ENCODE results near the gene KHNYN. TPM values are rescaled to one million over a fixed set of nuclear protein-coding genes. Genes with fewer than 3 reads are reported as not detected.
A peak's percentile ranks its signal among the peaks of the same experiment; 100 is the strongest.

The KHNYN gene
- total and polyA plus RNA-seq, 2 of the 8 experiments (the other 6 are each of a cell fraction or from before 2014, with no cell fraction given) = 7.6 to 22.3 TPM

DNA sequence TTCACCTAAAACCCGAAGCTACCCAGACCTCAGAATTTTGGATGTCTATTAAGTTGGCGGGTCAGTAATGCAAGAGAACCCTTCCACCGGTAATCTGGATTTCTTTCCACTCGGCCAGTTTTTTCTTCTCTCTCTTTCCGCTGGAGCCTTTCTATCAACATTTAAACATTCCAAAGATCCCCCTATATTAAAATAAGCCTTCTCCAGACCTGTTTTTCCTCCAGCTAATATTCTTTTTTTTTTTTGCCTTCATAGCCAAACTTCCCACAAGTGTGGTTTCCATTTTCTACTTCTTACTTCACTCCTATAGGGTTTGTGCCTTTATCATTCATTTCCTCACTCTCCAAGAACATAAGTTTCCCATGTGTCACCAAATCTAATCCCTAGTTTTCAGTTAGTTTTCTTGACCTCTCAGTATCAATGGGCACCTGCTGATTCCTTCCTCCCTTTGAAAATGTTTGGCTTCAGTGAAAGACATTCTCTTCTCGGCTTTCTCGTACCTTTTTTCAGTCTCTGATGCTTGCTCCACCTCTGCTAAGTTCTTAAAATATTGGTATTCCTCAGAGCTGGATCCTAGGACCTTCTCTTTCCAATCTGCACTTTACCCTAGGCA, 13.4 kb downstream of the KHNYN start:
- Histone ChIP-seq H4K91ac (replicated peaks; ENCODE audit: insufficient read length, low read length) (no peak overlapping the region), H3K9ac (replicated peaks in 1 of 4; ENCODE audit: extremely low read depth in 1 of 4, low read depth in 3 of 4, low read length in 3 of 4) (peak overlapping the region in 3 of 4 experiments; percentile 26 to 92 (median 91); a peak in 6 of 7 replicates), H3K79me2 (ENCODE audit: control insufficient read depth in 1 of 2, insufficient read depth in 2 of 2, low read length in 2 of 2) (0 out of 4 replicates have a peak, but pooled peaks cover 0 to 3% of the 10 kb centered on the region in 2 experiments), H3K4me1 (replicated peaks in 1 of 4; ENCODE audit: control insufficient read depth in 3 of 4, insufficient read depth in 4 of 4, low read length in 3 of 4) (no peaks in the 10 kb centered on the region; a peak in 2 of 7 replicates), H2BK12ac (ENCODE audit: low read depth, low read length) (no peak overlapping the region), H3K23ac (ENCODE audit: insufficient read length) (no peak overlapping the region), H2BK15ac (ENCODE audit: low read length) (no peak overlapping the region), H2AFZ (ENCODE audit: low read length) (no peak overlapping the region), H3K23me2 (ENCODE audit: low read depth, low read length) (peaks cover 9% of the 10 kb centered on the region), H4K8ac (ENCODE audit: extremely low read depth, insufficient read depth, low read length) (no peak overlapping the region), H4K20me1 (replicated peaks in 1 of 2; ENCODE audit: control insufficient read depth in 1 of 2, insufficient read depth in 2 of 2, low read length in 2 of 2) (peaks cover 0 to 3% of the 10 kb centered on the region in 2 experiments), H2BK20ac (ENCODE audit: low read length) (no peak overlapping the region), H3K9me3 (ENCODE audit: insufficient read depth in 2 of 2, low read depth in 1 of 2, low read length in 1 of 2) (no peaks in the 10 kb centered on the region), H4K5ac (ENCODE audit: insufficient read length, low read depth, low read length) (no peak overlapping the region), H3K27ac (ENCODE audit: low read depth, low read length) (0 out of 2 replicates have a peak overlapping the region, but pooled peaks have one; percentile 29), H2BK5ac (ENCODE audit: low read depth, low read length) (peak overlapping the region; percentile 18; the same call in 1 of the 2 replicates), H3K4me3 (ENCODE audit: extremely low read depth in 1 of 4, insufficient read depth in 2 of 4, low read depth in 3 of 4, low read length in 4 of 4) (peak overlapping the region; percentile 84 to 95 (median 89)), H3K27me3 (replicated peaks in 1 of 4; ENCODE audit: control insufficient read depth in 3 of 4, extremely low read depth in 1 of 4, insufficient read depth in 3 of 4, low read length in 3 of 4) (no peaks in the 10 kb centered on the region), H2BK120ac (replicated peaks; ENCODE audit: low read depth, low read length) (no peak overlapping the region), H3K18ac (ENCODE audit: extremely low read depth, low read length) (0 out of 2 replicates have a peak overlapping the region, but pooled peaks have one; percentile 63), H3K56ac (replicated peaks; ENCODE audit: insufficient read length, low read depth, low read length) (no peak overlapping the region), H3K36me3 (ENCODE audit: control insufficient read depth in 2 of 4, insufficient read depth in 4 of 4, low read length in 3 of 4) (peaks cover 10 to 16% (median 12%) of the 10 kb centered on the region in 4 experiments; a peak in 7 of 8 replicates), H3K14ac (ENCODE audit: insufficient read length) (no peak overlapping the region), H2AK5ac (ENCODE audit: low read depth, low read length) (no peak overlapping the region), H3K79me1 (ENCODE audit: low read depth, low read length) (no peaks in the 10 kb centered on the region), H3K4ac (replicated peaks; ENCODE audit: insufficient read length, low read depth, low read length) (no peak overlapping the region), H3K4me2 (ENCODE audit: insufficient read depth in 1 of 2, low read depth in 2 of 2, low read length in 2 of 2) (peak overlapping the region; percentile 76 to 96)
- DNase-seq (ENCODE audit: low read depth in 1 of 2, low spot score in 2 of 2) (no peak), FAIRE-seq (no peak)
- 12% methylated on average over 6 of the region's 7 CpGs; no CpG with 5 or more reads in 1 of the 2 experiments for WGBS, 2 experiments (ENCODE audit: extremely low coverage in 1 of 2, insufficient coverage in 1 of 2, insufficient read length in 1 of 2, insufficient replicate concordance in 2 of 2, low coverage in 1 of 2, low lambda C conversion rate in 2 of 2, missing lambda C conversion rate in 1 of 2)
- ChIA-PET CTCF (ENCODE audit: partially characterized antibody) (interaction anchor here (0.7 kb wide), 1 partner anchor 12 kb away, joined by 3 read pairs; no protein-coding TSS in a partner anchor), POLR2A (ENCODE audit: partially characterized antibody) (interaction anchor here (0.7 to 4.5 kb wide), 4 partner anchors 13 to 1319 kb away, joined by 3 to 34 read pairs (median 6); partner anchors contain the start of genes CBLN3 and KHNYN)
- TF ChIP-seq POLR2AphosphoS5 (IDR thresholded peaks at IDR 0.05; ENCODE audit: low read depth, low read length) (no peak), PHF8 (conservative IDR thresholded peaks at IDR 0.05; ENCODE audit: low read depth, low read length) (peak; percentile 8; the same call in 1 of the 2 replicates), KDM5A (IDR thresholded peaks at IDR 0.05; ENCODE audit: low read length) (0 out of 2 replicates have a peak, but pooled peaks have one; percentile 7)
- TF ChIP-seq, protein P1, sequence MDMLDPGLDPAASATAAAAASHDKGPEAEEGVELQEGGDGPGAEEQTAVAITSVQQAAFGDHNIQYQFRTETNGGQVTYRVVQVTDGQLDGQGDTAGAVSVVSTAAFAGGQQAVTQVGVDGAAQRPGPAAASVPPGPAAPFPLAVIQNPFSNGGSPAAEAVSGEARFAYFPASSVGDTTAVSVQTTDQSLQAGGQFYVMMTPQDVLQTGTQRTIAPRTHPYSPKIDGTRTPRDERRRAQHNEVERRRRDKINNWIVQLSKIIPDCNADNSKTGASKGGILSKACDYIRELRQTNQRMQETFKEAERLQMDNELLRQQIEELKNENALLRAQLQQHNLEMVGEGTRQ (IDR thresholded peaks at IDR 0.05; ENCODE audit: low read length) = no peak
